NCI-H446 (cell line): Measurements from ENCODE around the gene RTN4.
"Not testable (repeated sequence)": the region's sequence is repeated elsewhere in the genome, so short reads cannot be mapped to it uniquely, and the experiment has no call there.

Experiments used
- DNase-seq, 2 experiments: peaks; one replicate each; lab custom pipeline; 2025; lab: John Stamatoyannopoulos, UW

RTN4 gene

DNA sequence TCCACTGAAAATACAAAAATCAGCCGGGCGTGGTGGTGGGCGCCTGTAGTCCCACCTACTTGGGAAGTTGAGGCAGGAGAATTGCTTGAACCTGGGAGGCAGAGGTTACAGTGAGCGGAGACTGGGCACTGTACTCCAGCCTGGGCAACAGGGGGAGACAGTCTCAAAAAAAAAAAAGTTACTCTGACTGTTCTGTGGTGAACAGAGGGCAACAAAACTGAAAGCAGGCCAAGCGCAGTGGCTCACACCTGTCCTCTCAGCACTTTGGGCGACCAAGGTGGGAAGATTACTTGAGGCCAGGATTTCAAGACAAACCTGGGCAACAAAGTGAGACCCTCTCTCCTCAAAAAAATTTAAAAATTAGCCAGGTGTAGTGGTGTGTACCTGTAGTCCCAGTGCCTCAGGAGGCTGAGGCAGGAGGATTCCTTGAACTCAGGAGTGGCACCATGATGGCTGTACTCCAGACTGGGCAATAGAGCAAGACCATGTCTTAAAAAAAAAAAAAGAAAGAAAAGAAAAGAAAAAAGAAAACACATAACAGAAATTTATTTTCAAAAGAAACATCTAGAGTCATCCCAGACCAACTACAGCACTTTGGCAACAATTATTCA lies 13.6 kb upstream of the RTN4 start:
- no peak for DNase-seq

DNA sequence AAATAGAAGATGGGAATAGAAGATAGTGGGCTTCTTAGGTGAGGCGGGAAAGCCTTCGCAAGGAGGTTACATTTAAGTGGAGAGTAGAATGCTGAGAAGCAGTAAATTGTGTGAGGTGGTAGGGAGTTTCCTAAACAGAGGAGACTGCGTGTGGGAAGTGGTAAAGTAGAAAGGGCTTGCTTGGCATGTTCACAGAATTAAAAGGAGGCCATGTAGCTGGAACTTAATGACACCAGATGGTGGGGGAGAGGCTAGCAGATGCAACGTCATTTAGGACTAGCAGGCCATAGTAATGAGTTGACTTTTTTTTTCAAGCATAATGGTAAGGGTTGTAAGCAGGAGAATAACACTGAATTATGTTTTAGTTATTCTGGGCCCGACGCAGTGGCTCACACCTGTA lies 13.0 kb upstream of the RTN4 start:
- DNase-seq, result peak; percentile 48 to 80

DNA sequence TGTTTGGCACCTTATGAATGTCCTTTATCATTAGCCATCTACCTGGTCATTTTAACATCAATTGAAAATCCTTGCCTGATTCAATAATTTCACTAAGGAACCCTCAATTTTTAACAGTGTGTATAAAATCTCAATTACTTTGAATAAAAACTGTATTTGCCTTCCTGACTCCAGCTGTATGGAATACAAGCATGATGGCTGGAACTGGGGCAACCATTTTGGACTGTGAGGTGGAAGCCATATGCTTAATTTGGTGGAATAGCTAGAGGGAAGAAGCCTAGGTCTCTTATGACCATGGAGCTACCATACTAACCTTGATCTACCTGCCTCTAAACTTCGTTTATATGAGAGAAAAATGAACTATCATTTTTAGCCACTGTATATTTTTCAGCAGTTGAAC lies 12.5 kb upstream of the RTN4 start:
- no peak for DNase-seq

DNA sequence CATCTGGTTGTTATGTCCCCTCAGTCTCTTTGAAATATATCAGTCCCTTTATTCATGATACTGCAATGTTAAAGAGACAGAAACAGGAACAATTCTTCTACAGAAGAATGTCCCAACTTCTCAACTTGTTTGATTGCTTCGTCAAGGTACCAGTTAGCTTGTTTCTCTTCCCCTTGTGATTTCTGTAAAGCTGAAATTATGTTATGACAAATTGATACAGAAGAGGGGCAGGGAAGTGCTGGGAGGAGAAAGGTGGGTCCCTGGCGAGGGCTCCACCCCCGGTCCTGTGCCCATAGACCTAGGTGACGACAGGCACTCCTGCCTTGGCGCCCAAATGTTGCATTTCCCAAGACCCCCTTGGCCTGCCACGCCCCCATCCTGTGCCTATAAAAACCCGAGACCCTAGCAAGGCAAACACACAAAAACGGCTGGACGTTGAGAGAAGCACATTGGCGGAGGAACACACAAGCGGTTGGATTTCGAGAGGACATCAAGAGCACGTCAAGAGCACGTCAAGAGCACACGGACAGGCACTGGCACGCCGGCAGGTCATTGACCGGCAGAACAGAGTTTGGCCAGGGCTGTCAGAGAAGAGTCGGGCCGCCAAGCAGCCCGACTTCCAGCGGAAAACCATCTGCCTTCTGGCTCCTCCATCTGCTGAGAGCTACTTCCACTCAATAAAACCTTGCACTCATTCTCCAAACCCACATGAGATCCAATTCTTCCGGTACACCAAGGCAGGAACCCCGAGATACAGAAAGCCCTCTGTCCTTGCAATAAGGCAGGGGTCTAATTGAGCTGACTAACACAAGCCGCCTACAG lies 11.5 kb upstream of the RTN4 start:
- DNase-seq, result peak in 1 of 2 experiments; percentile 22

DNA sequence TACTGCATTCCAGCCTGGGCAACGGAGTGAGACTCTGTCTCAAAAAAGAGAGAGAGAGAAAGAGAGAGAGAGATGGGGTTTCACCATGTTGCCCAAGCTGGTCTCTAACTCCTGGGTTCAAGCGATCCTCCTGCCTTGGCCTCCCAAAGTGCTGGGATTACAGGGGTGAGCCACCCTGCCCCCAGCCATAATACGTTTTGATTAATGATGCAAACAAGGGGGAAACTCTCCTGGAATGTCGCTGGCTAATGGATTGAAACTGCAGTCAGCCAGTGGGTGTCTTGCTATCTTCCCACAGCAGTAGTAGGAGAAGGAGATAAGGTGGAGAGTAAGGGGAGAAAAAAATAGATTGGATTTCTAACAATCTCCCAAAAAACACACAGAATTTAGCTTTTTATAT lies 9.5 kb upstream of the RTN4 start:
- no peak for DNase-seq

DNA sequence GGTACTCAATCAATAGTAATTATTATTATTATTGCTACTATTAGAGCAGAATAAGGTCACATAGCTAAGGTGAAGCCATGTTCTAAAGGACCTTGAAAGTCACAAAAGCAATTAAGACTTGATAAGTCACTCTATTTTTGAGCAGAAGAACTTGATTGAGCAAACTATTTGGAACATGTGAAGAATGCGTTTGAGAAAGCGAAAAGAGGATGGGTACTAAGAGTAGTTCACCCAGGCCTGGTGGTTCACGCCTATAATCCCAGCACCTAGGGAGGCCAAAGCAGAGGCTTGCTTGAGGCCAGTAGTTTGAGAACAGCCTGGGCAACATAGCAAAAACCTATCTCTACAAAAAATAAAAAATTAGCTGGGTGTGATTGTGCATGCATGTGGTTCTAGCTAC lies 7.2 kb upstream of the RTN4 start:
- no peak for DNase-seq

DNA sequence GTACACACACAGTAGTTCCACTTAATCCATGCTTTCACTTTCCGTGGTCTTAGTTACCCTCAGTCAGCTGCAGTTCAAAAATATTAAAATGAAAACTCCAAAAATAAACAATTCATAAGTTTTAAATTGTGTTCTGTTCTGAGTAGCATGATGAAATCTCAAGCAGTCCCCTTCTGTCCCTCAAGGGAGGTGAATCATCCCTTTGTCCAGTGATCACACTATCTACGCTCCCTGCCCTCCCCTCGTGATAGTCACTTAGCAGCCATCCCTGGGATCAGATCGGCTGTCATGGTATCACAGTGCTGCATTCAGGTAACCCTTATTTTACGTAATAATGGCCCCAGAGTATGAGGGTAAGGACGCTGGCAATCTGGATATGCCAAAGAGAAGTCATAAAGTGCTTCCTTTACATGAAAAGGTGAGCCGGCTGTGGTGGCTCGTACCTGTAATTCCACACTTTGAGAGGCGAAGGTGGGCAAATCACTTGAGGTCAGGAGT lies 5.8 kb upstream of the RTN4 start:
- DNase-seq, result no peak

DNA sequence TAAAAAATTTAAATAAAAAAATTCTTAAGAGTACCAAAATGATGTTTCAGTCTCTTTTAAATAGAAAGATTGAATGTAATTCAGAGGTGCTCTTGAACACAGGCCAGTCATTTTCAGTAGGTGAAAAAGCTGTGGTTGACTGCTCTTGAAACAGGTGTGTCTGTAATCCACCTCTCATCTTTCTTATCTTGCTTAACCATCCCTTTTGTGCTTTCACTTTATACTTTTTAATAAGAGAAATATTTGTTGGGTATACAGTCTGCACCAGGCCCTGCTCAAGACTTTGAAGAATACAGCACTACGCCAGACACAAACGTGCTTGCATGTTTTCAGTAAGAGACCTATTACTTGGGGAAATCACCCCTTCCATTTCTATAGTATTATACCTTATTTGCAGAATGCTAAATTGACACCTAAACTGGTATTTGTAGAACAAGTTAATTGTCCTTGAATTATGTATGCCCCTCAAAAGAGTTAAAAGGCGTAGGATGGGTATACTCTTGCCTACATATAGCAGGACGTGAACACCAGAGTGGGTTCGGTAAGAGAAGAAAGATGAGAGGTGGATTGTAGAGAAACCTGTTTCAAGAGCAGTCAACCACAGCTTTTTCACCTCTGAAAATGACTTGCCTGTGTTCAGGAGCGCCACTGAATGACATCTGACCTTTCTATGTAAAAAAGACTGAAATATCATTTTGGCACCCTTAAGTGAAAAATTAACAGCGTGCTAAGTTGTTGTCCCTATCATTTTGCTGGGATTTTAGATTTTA lies 4.0 kb upstream of the RTN4 start:
- no peak for DNase-seq

DNA sequence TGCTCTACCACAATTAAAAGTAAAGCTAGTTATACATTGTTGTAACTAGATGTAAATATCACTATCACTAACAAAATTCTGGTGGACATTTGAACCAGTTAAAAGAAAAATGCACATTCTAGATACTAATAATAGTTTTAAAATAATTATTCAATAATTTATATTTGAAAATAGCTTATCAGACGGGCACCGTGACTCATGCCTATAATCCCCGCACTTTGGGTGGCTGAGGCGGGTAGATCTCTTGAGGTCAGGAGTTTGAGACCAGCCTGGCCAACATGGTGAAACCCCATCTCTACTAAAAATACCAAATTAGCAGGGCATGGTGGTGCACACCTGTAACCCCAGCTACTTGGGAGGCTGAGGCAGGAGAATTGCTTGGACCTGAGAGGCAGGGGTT lies 3.0 kb upstream of the RTN4 start:
- not testable (repeated sequence) for DNase-seq

DNA sequence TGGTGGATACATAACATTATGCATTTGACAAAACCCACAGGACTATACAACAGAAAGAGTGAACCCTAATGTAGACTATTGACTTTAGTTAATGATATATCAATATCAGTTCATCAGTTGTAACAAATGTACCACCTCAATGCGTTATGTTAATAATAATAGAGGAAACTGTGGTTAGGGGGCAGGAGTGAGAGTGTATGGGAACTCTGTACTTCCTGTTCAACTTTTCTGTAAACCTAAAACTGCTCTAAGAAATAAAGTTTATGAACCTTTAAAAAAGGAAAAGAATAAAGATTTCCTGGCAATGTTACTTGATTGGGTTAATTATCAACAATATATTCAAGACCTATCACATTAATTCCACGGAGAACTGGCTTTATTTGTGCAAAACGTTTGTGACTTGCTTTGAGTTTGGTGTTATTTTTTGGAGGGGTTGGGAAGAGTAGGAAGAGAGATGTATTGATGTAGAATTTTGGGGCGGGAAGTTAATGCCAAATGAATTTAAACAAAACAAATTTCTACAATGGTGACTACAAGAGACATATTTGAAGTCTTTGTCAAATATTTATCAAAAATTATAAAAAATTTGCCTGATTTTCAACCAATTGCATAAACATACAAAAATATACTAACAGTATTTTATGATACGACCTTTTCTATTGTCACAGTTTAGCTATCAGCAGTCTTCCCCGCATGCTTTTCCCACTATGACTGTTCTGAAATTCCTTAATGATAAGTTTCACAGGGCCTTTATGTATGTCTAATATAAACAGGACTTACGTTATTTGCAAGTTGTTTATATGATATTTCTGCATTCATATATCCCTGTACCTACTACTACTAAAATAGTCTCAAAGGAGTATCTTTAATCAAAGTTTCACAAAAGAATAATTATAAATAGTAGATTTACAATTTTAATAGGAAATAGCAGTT lies 2.1 kb upstream of the RTN4 start:
- no peak for DNase-seq

DNA sequence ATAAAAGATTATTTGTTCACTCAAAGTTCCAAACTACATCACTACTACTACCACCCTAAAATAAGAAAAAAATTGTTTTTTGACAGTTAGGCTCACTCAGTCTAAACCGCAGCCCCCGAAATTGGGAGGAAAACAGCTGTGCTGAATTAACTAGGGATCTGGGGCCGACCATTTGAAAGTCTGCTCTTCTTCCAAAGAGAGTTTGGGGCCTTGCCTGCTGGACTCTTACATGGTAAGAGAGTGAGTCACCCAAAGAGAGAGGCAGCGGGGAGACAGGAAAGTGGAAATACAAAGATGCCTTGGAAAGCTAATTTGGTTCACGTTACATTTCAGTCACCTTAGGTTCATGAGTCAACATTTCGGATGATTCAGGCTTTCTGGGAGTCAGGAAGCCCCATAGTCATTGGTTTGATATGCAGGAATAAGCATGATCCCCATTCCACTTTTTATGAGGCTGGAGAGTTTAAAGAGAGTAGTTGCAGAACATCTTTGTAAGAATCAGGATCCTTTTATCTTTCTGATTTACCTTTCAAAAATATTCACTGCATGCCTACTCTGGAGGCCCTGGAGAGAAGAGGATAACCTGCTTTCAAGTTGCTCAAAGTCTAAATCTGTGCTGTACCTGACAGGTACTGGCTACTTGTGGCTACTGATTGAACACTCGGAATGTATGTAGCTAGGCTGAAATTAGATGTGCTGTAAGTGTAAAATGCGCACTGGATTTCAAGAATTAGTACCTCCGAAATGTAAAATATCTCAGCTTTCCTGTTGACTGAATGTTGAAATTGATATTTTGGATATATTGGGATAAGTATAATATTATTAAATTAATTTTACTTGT lies 995 bp upstream of the RTN4 start:
- peak in 1 of 2 experiments; percentile 51 for DNase-seq

DNA sequence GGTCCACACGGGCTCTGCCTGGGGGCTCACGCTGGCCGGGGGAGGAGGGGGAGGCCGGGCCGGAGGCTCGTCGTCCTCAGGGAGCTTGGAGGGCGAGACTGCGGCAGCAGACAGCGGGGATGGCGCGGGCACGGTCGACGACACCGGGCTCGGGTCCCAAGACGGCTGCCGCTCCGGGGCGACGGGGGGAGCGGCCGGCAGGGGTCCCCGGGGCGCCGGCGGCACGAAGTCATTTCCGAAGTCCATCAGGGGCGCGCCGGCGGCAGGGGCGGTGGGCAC lies 491 bp downstream of the RTN4 start:
- no peak for DNase-seq

DNA sequence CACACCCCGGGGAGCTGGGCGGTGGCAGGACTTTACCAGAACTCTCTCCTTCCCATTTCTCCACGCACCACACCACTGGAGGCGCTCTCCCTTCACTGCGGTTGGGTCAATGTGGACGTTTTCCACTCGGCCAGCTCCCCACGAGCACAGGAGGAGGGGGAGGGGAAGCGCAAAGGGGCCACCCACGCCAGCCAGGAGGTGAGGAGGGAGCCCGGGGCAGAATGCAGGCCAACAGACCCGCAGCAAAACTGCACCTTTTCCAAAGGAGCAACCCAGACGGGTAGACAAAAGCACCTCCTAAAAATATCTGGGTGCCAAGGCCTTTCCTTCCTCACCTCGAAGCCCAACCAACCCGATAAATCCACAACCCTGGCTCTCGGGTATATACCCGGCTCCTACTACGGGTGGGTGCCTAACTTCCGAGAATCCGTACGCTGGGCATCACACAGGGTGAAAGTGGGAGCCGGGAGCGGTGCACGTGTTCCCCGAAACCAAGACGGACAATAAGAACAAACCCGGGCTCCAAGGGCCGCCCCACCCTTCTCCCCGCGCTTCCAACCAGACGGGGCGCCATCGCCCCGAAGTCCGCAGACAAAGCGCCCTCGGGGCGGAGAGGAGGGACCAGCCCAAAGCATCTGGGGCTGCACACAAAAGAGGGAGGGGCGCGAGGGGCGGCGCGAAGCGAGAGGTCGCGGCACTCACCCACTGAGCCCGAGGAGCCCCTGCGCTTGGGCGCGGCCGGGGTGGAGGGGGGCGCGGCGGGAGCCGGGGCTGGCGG lies 1.0 kb downstream of the RTN4 start:
- peak; percentile 40 to 68 for DNase-seq

DNA sequence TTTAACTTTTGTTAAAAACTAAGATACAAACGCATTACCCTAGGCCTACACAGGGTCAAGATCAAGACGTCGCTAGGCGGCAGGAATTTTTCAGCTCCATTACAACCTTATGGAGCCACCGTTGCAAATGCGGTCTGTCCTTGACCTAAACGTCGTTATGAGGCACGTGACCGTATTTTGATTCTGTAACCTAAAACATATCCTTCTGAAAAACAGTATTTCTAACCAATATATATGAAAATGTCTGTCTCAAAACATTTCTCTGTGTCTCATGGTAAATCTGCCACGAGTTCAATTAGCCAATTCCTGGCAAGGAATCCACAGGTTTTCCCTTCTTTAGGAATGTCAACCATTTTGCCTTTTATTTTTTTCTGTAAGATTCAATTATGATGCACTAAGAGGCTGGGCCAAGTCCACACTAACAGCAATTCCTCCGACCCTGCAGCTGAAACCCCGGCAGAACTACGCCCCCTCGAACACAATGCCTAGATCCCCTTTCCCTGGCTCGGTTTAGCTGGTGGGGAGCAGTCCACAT lies 1.7 kb downstream of the RTN4 start:
- DNase-seq, result peak; percentile 35 to 53

DNA sequence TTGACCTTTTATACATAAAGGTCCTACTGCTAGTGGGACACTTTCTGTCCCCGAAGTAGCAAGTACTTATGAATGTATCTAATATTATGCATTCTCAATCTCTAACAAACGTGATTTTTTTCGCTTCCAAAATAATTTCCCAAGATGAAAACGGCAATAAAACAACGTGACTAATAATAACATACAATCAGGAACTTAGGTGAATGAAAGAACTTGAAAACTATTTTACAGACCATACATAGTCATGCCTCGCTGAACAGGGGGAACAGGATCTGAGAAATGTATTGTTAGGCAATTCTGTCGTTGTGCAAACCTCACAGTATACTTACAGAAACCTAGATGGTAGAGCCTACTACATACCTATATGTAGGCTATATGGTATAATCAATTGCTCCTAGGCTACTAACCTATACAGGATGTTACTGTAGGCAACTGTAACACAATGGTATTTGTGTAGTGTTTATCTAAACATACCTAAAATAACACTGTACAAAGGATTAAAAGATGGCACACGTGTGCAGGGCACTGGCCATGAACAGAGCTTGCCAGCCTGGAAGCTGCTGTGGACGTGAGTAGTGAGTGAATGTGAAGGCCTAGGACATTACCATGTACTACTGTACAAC lies 2.5 kb downstream of the RTN4 start:
- DNase-seq, result no peak

DNA sequence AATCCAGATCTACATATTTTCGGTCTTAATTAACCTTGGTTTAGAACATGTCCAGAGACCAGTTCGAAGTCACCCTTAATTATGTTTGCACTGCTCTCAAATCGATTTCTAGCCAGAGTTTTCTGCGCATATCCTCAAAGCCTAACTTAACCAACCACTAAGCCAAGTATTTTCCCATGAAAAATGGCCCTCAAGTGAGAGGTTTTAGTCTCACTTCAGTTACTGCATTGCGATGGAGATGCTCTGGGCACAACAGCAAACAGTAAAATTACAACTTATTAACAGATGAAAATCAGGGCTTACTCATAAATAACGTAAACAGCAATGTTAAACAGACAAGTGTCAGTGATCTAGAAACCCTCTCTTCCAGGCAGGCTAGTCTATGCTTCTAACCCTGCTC lies 4.5 kb downstream of the RTN4 start:
- no peak for DNase-seq

DNA sequence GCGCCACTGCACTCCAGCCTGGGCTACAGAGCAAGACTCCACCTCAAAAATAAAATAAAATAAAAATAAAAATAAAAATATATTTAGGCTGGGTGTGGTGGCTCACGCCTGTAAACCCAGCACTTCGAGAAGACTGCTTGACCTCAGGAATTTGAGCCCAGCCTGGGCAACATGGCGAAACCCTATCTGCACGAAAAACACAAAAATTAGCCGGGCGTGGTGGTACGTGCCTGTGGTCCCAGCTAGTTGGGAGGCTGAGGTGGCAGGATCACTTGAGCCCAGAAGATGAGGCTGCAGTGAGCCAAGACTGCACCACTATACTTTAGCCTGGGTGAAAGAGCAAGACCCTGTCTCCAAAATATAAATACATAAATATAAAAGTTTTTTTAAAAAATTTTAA lies 6.4 kb downstream of the RTN4 start:
- no peak for DNase-seq

DNA sequence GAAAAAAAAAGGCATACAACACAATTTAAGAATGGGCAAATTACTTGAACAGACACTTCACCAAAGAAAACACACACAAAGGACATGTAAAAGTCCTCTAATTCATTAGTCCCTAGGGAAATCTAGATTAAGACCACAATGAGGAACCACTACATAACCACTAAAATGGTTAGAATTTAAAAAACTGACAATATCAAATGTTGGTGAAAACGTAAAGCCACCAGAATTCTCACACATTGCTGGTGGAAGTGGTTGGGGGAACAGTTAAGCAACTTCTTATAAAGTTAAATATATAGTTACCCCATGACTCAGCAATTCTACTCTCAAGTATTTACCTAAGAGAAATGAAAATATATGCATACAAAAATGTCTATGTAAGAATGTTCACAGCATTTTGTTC lies 11.8 kb downstream of the RTN4 start:
- DNase-seq, result no peak

DNA sequence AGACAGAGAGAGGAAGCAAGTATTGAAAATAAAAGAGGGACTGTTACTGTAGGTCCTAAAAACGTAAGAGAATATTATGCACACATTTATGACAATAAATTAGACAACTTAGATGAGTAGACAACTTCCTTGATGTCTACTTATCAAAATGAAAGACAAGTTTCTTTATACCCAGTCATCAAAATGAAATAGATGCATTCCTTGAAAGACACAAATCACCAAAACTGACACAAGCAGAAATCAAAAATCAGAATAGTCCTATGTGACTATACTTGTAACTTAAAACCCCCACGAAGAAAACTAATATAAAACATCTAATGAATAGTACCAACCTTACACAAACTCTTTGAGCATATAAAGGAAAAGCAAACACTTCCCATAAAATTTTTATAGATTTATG lies 14.5 kb downstream of the RTN4 start:
- DNase-seq, result no peak

DNA sequence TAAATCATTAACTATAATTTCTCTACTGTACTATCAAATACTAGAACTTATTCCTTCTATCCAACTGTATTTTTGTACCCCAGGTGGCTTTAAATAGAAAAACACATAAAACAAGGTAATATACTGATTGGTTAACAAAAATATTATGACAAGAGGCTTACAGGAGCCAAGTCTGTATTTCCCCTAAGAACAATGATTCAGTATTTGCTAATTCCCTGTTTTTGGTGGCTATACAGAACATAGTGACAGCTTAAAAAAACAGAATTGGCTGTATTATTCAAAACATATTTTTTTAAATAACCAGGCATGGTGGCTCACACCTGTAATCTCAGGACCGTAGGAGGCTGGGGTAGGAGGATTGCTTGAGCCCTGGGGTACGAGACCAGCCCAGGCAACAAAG lies 16.3 kb downstream of the RTN4 start:
- DNase-seq, result no peak
